GM12891 (cell line): ENCODE measurements around the gene SIPA1L3.

Experiments used
- POLR2A ChIP-seq: IDR thresholded peaks from 2 replicates; pipeline ENCODE4 v1.6.1; 2011; ENCODE audit warnings: low read depth, low read length, control low read depth
- POLR2AphosphoS5 ChIP-seq: IDR thresholded peaks from 2 replicates; pipeline ENCODE4 v1.6.1; 2011; ENCODE audit warnings: low read depth, low read length, control low read depth
- SPI1 ChIP-seq: IDR thresholded peaks from 2 replicates; pipeline ENCODE4 v1.6.1; 2011; ENCODE audit warnings: low read depth, low read length, control low read depth
- TAF1 ChIP-seq: IDR thresholded peaks from 2 replicates; pipeline ENCODE4 v1.6.1; 2011; ENCODE audit warnings: low read depth, low read length, control low read depth

DNA sequence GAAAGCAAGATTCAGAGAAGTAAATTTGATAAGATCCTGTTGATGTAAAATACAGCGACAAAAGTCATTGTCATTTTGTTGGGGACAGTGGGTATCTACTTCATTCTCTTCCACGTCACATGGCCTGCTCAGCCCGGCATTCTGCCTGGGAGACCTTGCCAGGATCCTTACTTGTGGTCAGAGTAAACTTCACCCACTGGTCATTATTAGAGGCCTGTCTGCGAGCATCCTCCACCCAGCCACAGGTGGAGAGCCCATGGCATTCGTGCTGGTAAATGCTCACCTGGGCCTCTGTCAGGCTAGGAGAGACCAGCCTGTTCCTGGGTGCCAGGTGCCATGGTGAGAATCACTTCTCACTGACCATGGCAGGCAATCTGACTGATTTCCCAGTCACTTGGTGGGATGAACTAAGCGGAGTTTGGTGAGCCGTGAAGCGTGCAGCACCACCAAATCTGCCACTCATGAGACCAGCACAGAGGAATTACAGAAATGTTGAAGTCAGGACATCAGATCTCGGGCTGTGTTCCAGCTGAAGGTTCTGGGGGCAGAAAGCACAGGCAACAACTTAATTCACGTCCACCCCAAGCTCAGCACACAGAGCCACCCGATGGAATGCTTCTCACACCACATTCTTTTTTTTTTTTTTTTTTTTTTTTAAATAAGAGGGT, 107.0 kb downstream of the SIPA1L3 start:
- TF ChIP-seq POLR2A (no peak), SPI1 (no peak), POLR2AphosphoS5 (no peak), TAF1 (no peak)
